Spleen (tissue), 7 donors: ENCODE results near the gene CACNA2D4.

Source experiments
- CTCF ChIP-seq, 11 experiments: fragments of 200-600 bp in 7 of 11; fragments of 450-650 bp in 4 of 11; sonication (generic) in 4 of 11; IDR thresholded peaks in 8 of 11; conservative IDR thresholded peaks in 3 of 11; 1 replicate in 7 of 11; 2 replicates in 4 of 11; pipeline versions ENCODE4 v1.4.0 to v1.8.0; 2016 to 2021; ENCODE audit warnings: antibody characterized with exemption in 11 of 11, inconsistent platforms in 4 of 11, mild to moderate bottlenecking in 1 of 11
- POLR2A ChIP-seq, 3 donors: fragments of 450-650 bp; IDR thresholded peaks; one replicate each; pipeline ENCODE4 v1.5.1; 2017; ENCODE audit warnings: antibody characterized with exemption in 3 of 3, mild to moderate bottlenecking in 1 of 3
- POLR2AphosphoS5 ChIP-seq, 3 donors: sonication (generic); formaldehyde crosslinking; IDR thresholded peaks; one replicate each; pipeline ENCODE4 v1.5.1; 2017; ENCODE audit warnings: antibody characterized with exemption in 3 of 3
- donor health status: DM: no; HTN: no; CAD: no; lungs with moderate emphysema.
- donor health status: DM: no; HTN: no; CAD: no.
- donor health status: DM: no; HTN: no; CAD: no.

- TF ChIP-seq POLR2AphosphoS5 (IDR thresholded peaks at IDR 0.05) (no peak), CTCF (IDR thresholded peaks at IDR 0.05 in 8 of 11, conservative IDR thresholded peaks at IDR 0.05 in 3 of 11) (no peak), POLR2A (IDR thresholded peaks at IDR 0.05) (no peak)
Measured at GRCh38 chr12:1830401-1830845, 88.0 kb downstream of the CACNA2D4 start.
